ENCODE results near the gene SUPT6H.
"Not testable (repeated sequence)": the region's sequence is repeated elsewhere in the genome, so short reads cannot be mapped to it uniquely, and the experiment has no call there.

DNA sequence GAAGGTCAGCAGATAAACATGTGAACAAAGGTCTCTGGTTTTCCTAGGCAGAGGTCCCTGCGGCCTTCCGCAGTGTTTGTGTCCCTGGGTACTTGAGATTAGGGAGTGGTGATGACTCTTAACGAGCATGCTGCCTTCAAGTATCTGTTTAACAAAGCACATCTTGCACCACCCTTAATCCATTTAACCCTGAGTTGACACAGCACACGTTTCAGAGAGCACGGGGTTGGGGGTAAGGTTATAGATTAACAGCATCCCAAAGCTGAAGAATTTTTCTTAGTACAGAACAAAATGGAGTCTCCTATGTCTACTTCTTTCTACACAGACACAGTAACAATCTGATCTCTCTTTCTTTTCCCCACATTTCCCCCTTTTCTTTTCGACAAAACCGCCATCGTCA is 3.7 kb upstream of the SUPT6H start:
- not testable (repeated sequence) for TF ChIP-seq EZH2 (IDR thresholded peaks at IDR 0.05; ENCODE audit: insufficient read depth, poor library complexity, severe bottlenecking); EZH2phosphoT487 (IDR thresholded peaks at IDR 0.05; ENCODE audit: insufficient read depth, low read depth)
